Activated naive CD8-positive, alpha-beta T cell treated with anti-CD3 and anti-CD28 coated beads for 36 hours (primary cell): ENCODE results near the gene MAPK12. TPM values are rescaled to one million over a fixed set of nuclear protein-coding genes. Genes with fewer than 3 reads are reported as not detected.

Source experiments
- DNase-seq: peaks from one replicate; pipeline ENCODE4 v3.0.0; 2021
- H3K27ac Mint-ChIP-seq: one replicate; pipeline ENCODE4 v1.8.0; 2022; ENCODE audit warnings: mild to moderate bottlenecking, moderate library complexity, mixed read lengths
- H3K27me3 Mint-ChIP-seq: one replicate; pipeline ENCODE4 v1.8.0; 2022; ENCODE audit warnings: mild to moderate bottlenecking, mixed read lengths
- H3K36me3 Mint-ChIP-seq: one replicate; pipeline ENCODE4 v1.8.0; 2021; ENCODE audit warnings: mild to moderate bottlenecking, mixed read lengths
- H3K4me1 Mint-ChIP-seq: one replicate; pipeline ENCODE4 v1.8.0; 2021; ENCODE audit warnings: mixed read lengths
- H3K4me3 Mint-ChIP-seq: one replicate; pipeline ENCODE4 v1.8.0; 2022; ENCODE audit warnings: mild to moderate bottlenecking, moderate library complexity, mixed read lengths
- H3K9me3 Mint-ChIP-seq: one replicate; pipeline ENCODE4 v1.8.0; 2022; ENCODE audit warnings: mixed read lengths
- total RNA-seq, 2 experiments: library from RNA; stranded (reverse); gene quantifications; one replicate each; pipeline ENCODE4 v1.2.3, GENCODE V29; 2021

The MAPK12 gene
- total RNA-seq, result 1 to 10 TPM; 3.5 to 3.6 TPM

- DNase-seq, result no peak
- Mint-ChIP-seq H3K27me3 (peaks cover 39% of the 10 kb centered on the region), H3K36me3 (no peaks in the 10 kb centered on the region), H3K9me3 (no peaks in the 10 kb centered on the region), H3K4me1 (peaks cover 5% of the 10 kb centered on the region), H3K27ac (no peak within 1 kb of the TSS), H3K4me3 (peak within 1 kb of the TSS; percentile 61)
Observed at GRCh38 chr22:50261615-50262459, at the start of gene MAPK12. MAPK12 (minus strand) TSS chr22:50261683; CDS start chr22:50261509, 174 bp downstream.

- Mint-ChIP-seq H3K36me3 (no peaks in the 10 kb centered on the region), H3K27me3 (peaks cover 7% of the 10 kb centered on the region), H3K4me3 (no peak overlapping the region), H3K27ac (no peak overlapping the region), H3K9me3 (no peaks in the 10 kb centered on the region), H3K4me1 (peaks cover 16% of the 10 kb centered on the region)
- DNase-seq, result no peak
Observed at GRCh38 chr22:50310949-50311444, 49.5 kb upstream of the MAPK12 start.

- Mint-ChIP-seq H3K36me3 (no peaks in the 10 kb centered on the region), H3K27ac (no peak overlapping the region), H3K27me3 (peaks cover 11% of the 10 kb centered on the region), H3K4me1 (peaks cover 16% of the 10 kb centered on the region), H3K4me3 (no peak overlapping the region), H3K9me3 (no peaks in the 10 kb centered on the region)
- DNase-seq, result no peak
Observed at GRCh38 chr22:50310031-50310722, 48.7 kb upstream of the MAPK12 start.

- DNase-seq, result no peak
- Mint-ChIP-seq H3K4me3 (no peak overlapping the region), H3K9me3 (no peaks in the 10 kb centered on the region), H3K27me3 (peaks cover 11% of the 10 kb centered on the region), H3K27ac (no peak overlapping the region), H3K36me3 (no peaks in the 10 kb centered on the region), H3K4me1 (peaks cover 15% of the 10 kb centered on the region)
Observed at GRCh38 chr22:50309601-50309991, 48.1 kb upstream of the MAPK12 start.

GRCh38 chr22:50308986-50309600 lies 47.6 kb upstream of the MAPK12 start:
- Mint-ChIP-seq H3K27me3 (peaks cover 14% of the 10 kb centered on the region), H3K4me3 (no peak overlapping the region), H3K36me3 (no peaks in the 10 kb centered on the region), H3K27ac (no peak overlapping the region), H3K9me3 (no peaks in the 10 kb centered on the region), H3K4me1 (peaks cover 13% of the 10 kb centered on the region)
- DNase-seq, result no peak

GRCh38 chr22:50308597-50308935 lies 47.1 kb upstream of the MAPK12 start:
- no peak overlapping the region for H3K4me3 Mint-ChIP-seq
- no peak for DNase-seq
- peaks cover 15% of the 10 kb centered on the region for H3K27me3 Mint-ChIP-seq
- no peaks in the 10 kb centered on the region for H3K36me3 Mint-ChIP-seq
- H3K4me1 Mint-ChIP-seq, result peaks cover 11% of the 10 kb centered on the region
- no peak overlapping the region for H3K27ac Mint-ChIP-seq
- H3K9me3 Mint-ChIP-seq, result no peaks in the 10 kb centered on the region

GRCh38 chr22:50307890-50308596 lies 46.6 kb upstream of the MAPK12 start:
- H3K27me3 Mint-ChIP-seq, result peaks cover 15% of the 10 kb centered on the region

GRCh38 chr22:50306753-50307749 lies 45.6 kb upstream of the MAPK12 start, which contains the start of gene PLXNB2:
PLXNB2 (minus strand) TSS chr22:50307646; CDS start chr22:50290584, 17,062 bp downstream.
- Mint-ChIP-seq H3K27me3 (peaks cover 15% of the 10 kb centered on the region), H3K4me1 (peaks cover 11% of the 10 kb centered on the region), H3K9me3 (no peaks in the 10 kb centered on the region), H3K36me3 (no peaks in the 10 kb centered on the region), H3K4me3 (no peak within 1 kb of the TSS), H3K27ac (no peak within 1 kb of the TSS)
- DNase-seq, result peak; percentile 49

More at GRCh38 chr22:50307890-50308596, 46.6 kb upstream of the MAPK12 start:
- Mint-ChIP-seq H3K9me3 (no peaks in the 10 kb centered on the region), H3K27ac (no peak overlapping the region), H3K36me3 (no peaks in the 10 kb centered on the region), H3K4me3 (no peak overlapping the region), H3K4me1 (peaks cover 11% of the 10 kb centered on the region)
- DNase-seq, result no peak

GRCh38 chr22:50305923-50306566 lies 44.6 kb upstream of the MAPK12 start:
- peaks cover 17% of the 10 kb centered on the region for H3K27me3 Mint-ChIP-seq
- H3K36me3 Mint-ChIP-seq, result no peaks in the 10 kb centered on the region
- no peak for DNase-seq
- H3K9me3 Mint-ChIP-seq, result no peaks in the 10 kb centered on the region
- no peak overlapping the region for H3K27ac Mint-ChIP-seq
- peaks cover 11% of the 10 kb centered on the region for H3K4me1 Mint-ChIP-seq
- peak overlapping the region; percentile 57 for H3K4me3 Mint-ChIP-seq

GRCh38 chr22:50305393-50305922 lies 44.0 kb upstream of the MAPK12 start:
- no peak for DNase-seq
- Mint-ChIP-seq H3K36me3 (no peaks in the 10 kb centered on the region), H3K9me3 (no peaks in the 10 kb centered on the region), H3K4me1 (peaks cover 11% of the 10 kb centered on the region), H3K27me3 (peaks cover 19% of the 10 kb centered on the region), H3K4me3 (no peak overlapping the region), H3K27ac (no peak overlapping the region)

- Mint-ChIP-seq H3K4me3 (no peak overlapping the region), H3K9me3 (no peaks in the 10 kb centered on the region), H3K36me3 (no peaks in the 10 kb centered on the region), H3K27me3 (peaks cover 19% of the 10 kb centered on the region), H3K27ac (no peak overlapping the region), H3K4me1 (peaks cover 11% of the 10 kb centered on the region)
- no peak for DNase-seq
Observed at GRCh38 chr22:50304528-50305392, 43.3 kb upstream of the MAPK12 start.

GRCh38 chr22:50303848-50304527 lies 42.5 kb upstream of the MAPK12 start:
- Mint-ChIP-seq H3K4me1 (peaks cover 11% of the 10 kb centered on the region), H3K36me3 (no peaks in the 10 kb centered on the region), H3K4me3 (no peak overlapping the region), H3K9me3 (no peaks in the 10 kb centered on the region), H3K27ac (no peak overlapping the region), H3K27me3 (peaks cover 19% of the 10 kb centered on the region)
- no peak for DNase-seq
